NCI-H2227 treated with DMSO at 0.1 percent for 48 hours (cell line): ENCODE data around the gene SLC39A12.

Experiments
- DNase-seq: peaks from one replicate; lab custom pipeline; 2025; lab: John Stamatoyannopoulos, UW

SLC39A12 gene

GRCh38 chr10:17963431-17963830 lies 11.7 kb downstream of the SLC39A12 start:
- DNase-seq, result no peak

- no peak for DNase-seq
These were observed 14.0 kb downstream of the SLC39A12 start for GRCh38 chr10:17965649-17966235.

- no peak for DNase-seq
These were observed 22.8 kb downstream of the SLC39A12 start for GRCh38 chr10:17974505-17974904.

- DNase-seq, result no peak
These were observed 29.3 kb downstream of the SLC39A12 start for GRCh38 chr10:17980846-17981565.

- DNase-seq, result no peak
These were observed 30.2 kb downstream of the SLC39A12 start for GRCh38 chr10:17981766-17982380.

- DNase-seq, result no peak
These were observed 32.3 kb downstream of the SLC39A12 start for GRCh38 chr10:17984056-17984455.

- no peak for DNase-seq
These were observed 32.8 kb downstream of the SLC39A12 start for GRCh38 chr10:17984563-17984962.

GRCh38 chr10:17989908-17990767 lies 38.4 kb downstream of the SLC39A12 start:
- no peak for DNase-seq

GRCh38 chr10:17992266-17992665 lies 40.5 kb downstream of the SLC39A12 start:
- DNase-seq, result no peak

- DNase-seq, result no peak
These were observed 41.6 kb downstream of the SLC39A12 start for GRCh38 chr10:17993361-17993760.

GRCh38 chr10:18000601-18001000 lies 48.9 kb downstream of the SLC39A12 start:
- DNase-seq, result no peak

- DNase-seq, result no peak
These were observed 53.7 kb downstream of the SLC39A12 start for GRCh38 chr10:18005445-18005780.

GRCh38 chr10:18005781-18006456 lies 54.2 kb downstream of the SLC39A12 start:
- no peak for DNase-seq

GRCh38 chr10:18008986-18009385 lies 57.3 kb downstream of the SLC39A12 start:
- DNase-seq, result no peak

- DNase-seq, result no peak
These were observed 58.3 kb downstream of the SLC39A12 start for GRCh38 chr10:18010050-18010449.

GRCh38 chr10:18020523-18020922 lies 68.8 kb downstream of the SLC39A12 start:
- DNase-seq, result no peak

- no peak for DNase-seq
These were observed 70.2 kb downstream of the SLC39A12 start for GRCh38 chr10:18021725-18022480.

GRCh38 chr10:18043148-18044006 lies 91.7 kb downstream of the SLC39A12 start:
- DNase-seq, result no peak

- no peak for DNase-seq
These were observed 93.4 kb downstream of the SLC39A12 start for GRCh38 chr10:18044976-18045720.

- no peak for DNase-seq
These were observed 104.9 kb downstream of the SLC39A12 start for GRCh38 chr10:18056583-18056982.
